Stimulated activated CD8-positive, alpha-beta memory T cell treated with anti-CD3 and anti-CD28 coated beads, Interleukin-7, amount 100 ng/mL, for 24 hours (primary cell): ENCODE measurements around the gene LOXHD1.

Source experiments
- DNase-seq: peaks from one replicate; pipeline ENCODE4 v3.0.0-alpha.2; 2020; ENCODE audit warnings: low read depth

The LOXHD1 gene

DNA sequence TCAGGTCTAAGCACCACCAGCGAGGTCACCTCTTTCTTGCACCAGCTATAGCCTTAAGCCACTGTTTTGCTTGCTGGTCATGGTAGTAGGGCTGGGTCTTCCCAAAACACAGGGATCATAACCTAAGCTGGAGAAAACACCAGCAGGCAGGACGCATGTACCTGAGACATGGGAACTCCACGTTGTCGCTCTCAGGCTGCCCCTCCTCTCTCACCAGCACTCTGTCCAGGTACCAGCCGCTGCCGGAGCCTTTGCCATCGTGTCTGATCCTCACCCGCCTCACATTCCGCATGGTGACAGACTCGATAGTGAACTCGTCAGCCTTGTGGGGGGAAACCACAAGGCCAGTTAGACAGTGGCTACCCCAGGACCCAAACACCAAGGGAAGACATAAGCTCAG, 79.5 kb downstream of the LOXHD1 start:
- DNase-seq: no peak

DNA sequence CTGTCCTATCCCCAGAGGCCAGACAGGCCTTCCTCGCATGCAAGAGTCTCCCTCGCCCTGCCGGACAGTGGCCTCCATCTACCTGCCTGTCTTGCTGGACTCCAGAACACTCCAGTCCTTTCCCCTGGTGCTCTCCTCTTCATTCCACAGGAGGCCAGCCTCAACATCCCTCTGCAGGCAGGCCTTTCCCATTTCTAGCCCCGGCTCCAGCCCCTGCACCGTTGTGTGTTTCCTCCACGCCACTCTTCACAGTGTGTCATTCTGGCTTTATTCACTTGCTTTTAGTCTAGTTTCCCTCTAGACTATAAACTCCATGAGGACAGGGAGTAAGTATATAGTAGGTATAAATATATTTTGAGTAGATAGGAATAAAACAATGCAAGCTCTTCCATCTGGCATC, 81.2 kb downstream of the LOXHD1 start:
- DNase-seq: no peak

DNA sequence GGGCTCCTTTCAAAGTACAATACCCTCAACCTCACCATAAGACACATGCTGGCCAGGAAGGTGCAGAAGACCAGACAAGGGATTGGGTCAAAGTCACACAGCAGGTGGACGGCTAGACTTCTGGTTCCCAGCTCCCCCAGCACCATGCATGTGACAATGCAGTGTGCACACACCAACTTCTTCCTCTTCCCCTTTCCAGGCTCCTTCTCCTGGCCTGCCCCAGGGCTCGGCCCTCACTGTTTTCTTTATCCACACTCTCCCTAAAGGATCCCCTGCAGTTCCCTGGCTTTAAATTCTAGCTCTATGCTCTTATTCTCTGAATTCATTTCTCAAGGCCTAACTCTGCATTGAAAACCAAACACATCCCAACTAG, 82.3 kb downstream of the LOXHD1 start:
- DNase-seq: no peak

DNA sequence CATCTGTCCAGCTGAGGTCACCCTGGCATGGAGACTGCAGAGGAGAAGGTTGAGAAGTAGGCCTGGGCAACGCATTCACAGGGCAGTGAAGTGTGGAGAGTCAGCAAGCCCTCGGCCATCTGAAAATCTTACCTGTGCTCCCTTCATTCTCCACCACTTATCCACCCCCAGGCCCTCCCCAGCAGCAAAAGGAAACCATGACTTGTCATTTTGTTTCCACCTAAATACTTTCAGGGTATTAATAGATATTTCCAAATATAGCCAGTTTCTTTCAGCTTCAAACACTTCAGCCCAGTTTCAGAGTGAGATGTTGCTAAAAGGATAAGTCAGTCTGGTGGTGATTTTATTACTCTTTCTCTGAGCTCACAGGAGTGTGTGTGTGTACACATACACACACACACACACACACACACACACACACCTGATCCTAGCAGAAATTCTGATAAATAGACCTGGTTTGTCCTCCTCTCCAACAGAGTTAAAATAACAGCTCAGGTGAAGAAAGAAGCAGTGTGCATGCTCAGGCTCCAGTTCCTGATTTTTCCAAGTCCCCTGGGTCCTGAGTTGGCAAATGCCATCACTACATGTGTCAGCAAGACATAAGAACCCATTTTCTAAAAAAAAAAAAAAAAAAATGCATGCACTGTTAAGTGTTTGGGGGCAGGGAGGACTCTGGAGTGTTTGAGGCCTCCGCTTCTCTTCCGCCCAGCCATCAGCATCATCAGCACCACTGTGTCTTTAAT, 82.8 kb downstream of the LOXHD1 start:
- no peak for DNase-seq

DNA sequence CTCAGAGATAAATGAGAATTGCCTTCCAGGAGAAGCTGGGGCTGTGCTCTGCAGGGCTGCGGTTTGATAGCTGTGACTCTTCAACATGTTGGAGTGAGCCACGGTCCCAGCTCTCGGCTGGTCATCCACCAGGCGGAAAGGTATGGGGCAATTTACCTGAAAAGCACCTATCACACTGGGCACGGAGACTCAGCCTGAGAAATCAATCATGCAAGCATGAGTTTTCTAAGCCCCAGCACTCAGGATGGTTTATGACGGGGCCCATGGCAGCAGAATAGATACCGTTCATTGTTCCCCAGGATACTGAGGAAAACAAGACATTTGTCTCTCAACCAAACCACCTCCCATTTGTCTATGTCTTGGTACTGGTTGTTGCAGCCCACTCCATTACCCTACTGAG, 83.9 kb downstream of the LOXHD1 start:
- no peak for DNase-seq

DNA sequence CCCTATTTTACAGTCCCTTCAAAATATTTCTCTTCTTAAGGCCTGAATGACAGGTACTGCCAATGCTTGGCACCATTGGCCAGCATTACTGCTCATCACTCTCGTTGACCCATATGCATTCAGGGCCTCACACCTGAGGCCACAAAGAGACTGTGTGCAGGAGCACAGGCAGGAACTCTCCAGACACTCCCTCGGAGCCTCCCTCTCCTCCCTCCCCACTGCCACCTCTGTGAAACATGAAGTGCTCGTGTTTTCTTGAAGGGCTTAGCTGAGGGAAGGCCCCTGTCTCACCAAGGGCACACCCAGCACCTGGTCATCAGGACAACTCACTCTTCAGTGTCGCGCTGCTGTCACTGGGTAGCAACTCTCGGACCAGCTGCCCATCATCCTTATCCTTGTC, 85.3 kb downstream of the LOXHD1 start:
- no peak for DNase-seq

DNA sequence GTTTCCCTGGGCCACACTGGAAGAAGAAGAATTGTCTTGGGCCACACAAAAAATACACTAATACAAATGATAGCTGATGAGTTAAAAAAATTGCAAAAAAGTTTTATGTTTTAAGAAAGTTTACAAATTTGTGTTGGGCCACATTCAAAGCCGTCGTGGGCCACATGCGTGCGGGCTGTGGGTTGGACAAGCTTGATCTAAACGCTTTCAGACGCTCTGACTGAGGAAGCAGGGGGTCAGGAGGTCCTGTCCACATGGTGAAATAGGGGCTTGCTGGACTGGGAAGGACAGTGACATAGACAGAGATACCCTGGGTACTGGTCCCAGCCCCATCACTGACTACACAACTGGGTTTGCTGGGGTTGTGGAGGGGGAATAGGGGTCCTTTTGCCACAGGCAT, 86.4 kb downstream of the LOXHD1 start:
- no peak for DNase-seq

DNA sequence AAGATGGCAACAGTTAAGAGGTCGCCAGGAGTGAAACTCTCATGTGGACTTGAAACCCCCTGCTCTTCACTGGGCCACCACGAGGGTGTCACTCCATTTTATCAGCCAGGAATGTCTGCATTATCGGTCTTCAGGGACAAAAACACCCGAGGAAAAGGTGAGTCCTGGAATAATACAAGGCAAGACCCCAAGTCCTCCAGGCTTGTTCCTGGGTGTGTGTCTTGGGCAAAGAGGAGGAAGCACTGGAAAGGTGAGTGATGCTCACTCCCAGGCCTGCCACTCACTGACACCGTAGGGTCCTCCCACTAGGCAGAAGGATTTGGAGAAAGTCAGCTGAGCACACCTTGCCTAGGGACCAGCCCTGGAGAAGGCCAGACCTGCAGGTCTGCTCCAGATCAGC, 86.9 kb downstream of the LOXHD1 start:
- DNase-seq: no peak

DNA sequence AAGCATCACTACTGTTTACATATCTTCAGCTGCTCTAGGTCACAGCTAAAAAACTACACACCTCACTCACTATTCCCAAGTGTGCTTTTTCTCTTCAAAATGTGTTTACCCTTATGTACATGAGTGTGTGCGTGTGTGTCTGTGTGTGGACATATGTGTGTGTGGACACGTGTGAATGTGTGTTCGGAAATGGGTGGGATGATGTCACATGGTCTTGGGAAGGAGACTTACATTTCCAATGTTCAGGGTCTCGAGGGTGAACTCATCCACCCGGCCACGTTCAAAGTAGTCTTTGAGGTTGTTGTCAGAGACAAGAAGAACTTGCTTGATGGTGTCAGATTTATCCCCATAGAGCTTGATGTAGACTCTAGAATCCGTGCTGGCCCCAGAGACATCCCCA, 87.8 kb downstream of the LOXHD1 start:
- DNase-seq: no peak

DNA sequence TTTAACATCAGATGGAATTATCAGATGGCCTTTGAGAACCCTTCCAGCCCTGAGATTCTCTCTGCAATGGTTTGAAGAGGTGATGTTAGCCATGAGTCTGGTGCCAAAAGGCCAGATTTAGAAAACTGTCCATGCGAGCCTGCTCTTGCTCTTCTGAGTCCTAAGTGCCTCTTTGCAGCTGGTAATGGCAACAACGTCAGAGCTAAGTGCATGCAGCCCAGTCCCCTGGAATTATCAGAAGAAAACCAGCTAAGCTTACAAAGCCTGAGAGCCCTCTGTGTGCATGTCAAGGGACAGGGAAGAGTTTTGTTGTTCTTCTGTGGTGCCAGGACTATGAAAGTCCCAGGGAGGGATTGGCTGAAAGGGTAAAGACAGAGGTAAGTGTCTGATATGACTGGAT, 89.8 kb downstream of the LOXHD1 start:
- DNase-seq: no peak

DNA sequence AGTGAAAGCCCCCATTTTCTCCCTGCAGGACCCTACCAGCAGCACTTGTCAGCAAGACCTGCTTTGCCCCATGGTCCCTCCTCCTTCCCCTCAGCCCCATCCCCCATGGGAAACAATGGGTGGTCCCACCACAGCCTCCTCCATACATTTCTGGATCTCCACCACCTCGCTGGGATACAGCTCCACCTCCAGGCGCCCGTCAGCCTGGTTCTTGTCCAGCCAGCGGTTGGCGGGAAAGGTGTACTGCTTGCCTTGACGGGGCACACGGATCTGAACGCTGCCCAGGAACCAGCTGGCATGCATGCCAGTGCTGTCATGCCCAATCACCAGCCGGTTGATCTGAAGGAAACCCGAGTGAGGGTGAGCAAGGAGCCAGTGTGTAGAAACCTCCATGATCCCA, 90.9 kb downstream of the LOXHD1 start:
- no peak for DNase-seq

DNA sequence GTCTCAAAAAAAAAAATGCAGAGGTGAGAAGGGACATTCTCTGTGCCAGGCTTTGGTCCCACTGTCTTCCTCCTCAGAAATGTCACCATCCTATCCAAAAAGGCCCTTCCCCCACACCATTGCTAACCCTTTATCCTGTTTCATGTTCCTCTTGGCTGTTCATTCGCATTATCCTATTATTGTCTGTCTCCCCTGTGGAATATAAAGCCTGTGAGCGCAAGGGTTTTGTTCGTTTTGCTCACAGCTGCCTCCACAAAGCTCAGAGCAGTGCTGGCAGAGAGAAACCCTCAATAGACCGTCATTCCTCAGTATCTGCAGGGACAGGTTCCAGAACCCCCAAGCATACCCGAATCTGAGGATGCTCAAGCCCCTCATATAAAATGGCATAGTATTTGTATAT, 91.8 kb downstream of the LOXHD1 start:
- DNase-seq: no peak

DNA sequence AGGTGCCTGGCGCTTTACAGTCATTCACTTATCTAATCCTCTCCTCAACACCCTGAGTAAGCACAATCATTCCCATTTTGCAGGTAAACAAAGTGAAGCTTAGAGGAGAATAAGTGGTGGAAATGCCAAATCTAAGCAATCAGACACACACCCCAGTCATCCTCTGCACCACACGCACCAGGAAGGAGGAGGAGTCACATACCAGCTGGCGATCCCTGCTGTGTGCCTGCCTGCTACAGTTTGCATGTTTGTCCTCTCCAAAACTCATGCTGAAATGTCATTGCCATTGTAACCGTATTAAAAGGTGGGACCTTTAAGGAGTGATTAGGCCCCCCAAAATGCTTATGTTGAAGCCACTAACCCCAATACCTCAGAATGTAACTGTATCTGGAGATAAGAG, 93.7 kb downstream of the LOXHD1 start:
- DNase-seq: no peak

DNA sequence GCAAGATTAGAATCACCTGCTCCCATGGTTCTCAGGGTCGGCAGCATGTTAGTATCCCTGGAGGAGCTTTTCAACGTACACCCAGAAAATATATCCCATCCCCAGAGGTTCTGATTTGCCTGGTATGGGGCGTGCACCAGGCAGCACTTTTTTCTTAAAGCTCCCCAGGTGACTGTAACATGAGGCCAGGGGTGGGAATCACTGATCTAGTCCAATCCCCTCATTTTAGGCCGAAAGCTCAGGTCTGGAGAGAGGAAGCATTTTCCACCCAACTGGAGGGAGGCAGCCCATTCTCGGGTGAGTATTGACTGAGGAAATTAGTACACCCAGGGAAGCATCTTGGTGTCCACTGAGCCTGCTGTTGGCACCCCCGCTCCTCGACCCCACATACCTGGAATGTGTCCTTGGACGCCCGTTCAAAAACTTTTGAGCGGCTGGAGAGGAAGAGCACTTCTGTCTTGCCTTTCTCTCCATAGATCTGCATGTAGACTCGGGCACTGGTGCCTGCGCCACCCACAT, 94.3 kb downstream of the LOXHD1 start:
- no peak for DNase-seq

DNA sequence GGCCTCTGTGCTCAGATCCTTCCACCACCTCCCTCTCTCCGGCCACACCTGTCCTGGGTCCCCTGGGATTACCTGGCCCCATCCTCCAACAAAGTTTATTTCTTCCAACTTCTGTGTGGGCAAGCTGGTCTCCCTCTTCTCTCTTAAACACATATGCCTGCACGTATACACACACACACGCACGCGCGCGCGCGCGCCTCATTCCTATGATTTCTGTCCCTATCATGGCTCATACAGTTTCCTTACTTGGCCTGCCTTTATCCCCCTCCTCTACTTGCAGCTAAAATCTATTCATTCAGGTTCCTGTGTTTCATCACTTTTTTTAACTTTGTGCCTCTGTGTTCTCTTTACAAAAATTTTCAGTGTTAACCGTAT, 96.4 kb downstream of the LOXHD1 start:
- DNase-seq: no peak

DNA sequence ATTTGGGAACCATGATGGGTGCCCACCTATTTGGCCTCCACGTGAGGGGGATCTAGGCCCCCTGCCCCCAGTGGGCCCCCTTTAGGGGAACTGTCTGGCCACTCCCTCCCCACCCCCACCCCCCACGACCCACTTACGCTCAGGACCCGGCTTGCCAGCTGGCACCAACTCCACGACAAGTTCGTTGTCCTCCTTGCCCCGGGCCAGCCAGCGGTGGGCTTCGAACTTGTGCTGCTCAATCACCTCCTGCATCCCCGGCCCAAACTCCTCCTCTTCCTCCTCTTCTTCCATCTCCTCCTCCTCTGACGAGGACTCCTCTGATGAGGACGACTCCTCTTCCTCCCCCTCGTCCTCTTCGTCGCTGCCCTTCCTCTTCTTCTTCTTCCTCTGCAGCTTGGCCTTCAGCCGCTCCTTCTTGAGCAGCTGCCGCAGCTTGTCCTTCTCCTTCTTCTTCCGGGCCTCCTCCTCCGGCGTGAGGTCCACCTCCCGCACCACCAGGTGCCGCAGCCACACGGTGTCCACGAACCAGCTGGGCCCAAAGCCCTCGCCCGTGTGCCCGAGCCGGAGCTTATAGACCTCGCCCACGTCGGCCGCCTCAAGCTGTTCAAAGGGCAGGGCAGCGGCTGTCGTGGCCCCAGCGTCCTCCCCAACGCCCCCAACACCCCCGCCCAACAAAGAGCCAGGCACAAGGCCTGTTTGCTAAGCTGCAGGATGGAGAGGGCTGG, 96.9 kb downstream of the LOXHD1 start:
- DNase-seq: no peak

DNA sequence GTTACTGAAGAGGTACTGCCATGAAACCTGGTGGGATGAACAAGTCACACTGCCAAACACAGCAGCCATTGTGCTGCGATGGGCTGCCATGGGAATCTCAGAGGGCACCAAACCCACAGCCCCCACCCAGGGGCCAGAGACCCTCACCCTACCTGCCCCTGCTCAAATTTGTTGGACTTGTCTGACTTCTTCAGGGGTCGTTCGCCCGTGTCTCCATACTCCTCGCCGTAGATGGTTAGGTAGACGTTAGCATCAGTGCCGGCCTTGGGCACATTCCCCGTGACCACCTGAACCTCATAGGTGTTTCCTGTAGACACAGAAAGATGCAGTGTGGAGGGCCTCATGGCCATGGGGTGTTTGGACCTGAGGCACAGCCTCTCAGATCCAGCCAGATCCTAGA, 97.7 kb downstream of the LOXHD1 start:
- DNase-seq: no peak

DNA sequence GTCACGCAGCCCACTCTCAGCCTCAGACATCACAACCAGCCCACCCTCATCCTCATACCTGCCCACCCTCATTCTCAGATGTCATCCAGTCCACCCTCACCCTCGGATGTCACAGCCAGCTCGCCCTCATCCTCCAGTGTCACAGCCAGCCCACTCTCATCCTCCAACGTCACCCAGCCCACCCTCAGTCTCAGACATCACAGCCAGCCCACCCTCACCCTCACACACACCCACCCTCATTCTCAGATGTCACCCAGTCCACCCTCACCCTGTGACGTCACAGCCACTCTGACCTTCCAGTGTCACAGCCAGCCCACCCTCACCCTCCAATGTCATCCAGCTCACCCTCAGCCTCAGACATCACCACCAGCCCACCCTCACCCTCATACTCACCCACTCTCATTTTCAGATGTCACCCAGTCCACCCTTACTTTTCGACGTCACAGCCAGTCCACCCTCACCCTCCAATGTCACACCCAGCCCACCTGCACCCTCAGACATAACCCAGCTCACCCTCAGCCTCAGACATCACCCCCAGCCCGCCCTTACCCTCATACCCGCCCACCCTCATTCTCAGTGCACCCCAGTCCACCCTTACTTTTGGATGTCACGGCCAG, 100.3 kb downstream of the LOXHD1 start:
- no peak for DNase-seq

DNA sequence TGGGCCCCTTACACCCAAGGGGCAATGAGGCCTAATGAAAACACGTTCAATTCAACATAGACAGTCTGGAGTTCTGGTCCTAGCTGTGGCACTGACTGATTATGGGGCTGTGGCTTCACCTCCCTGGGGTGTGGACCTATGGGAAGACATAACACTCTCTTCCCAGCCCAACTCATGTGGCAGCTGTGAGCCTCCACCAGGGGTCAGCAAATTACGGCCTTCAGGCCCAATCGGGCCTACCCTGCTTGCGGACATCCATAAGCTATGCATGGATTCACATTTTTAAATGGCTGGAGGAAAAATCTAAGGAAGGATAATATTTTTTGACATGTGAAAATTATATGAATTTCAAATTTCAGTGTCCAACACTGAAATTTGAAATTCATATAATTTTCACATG, 101.3 kb downstream of the LOXHD1 start:
- DNase-seq: no peak

DNA sequence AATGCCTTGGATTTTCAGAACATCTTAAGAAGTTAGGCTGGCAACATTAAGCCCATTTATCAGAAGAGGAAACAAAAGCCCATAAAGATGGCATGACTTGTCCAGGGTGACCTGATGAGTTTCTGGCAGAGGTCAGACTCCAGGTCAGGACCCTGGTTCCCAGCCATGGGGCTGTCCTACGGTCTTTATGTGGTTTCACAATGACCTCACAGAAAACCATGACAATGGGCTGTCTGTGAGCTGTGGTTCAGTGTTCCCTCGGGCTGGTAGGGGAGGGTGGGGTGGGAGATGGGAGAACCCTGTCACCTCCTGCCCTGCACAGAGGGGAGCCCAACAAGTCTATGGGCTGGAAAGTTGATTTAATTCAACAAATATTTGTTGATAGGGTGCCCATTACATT, 101.8 kb downstream of the LOXHD1 start:
- no peak for DNase-seq

DNA sequence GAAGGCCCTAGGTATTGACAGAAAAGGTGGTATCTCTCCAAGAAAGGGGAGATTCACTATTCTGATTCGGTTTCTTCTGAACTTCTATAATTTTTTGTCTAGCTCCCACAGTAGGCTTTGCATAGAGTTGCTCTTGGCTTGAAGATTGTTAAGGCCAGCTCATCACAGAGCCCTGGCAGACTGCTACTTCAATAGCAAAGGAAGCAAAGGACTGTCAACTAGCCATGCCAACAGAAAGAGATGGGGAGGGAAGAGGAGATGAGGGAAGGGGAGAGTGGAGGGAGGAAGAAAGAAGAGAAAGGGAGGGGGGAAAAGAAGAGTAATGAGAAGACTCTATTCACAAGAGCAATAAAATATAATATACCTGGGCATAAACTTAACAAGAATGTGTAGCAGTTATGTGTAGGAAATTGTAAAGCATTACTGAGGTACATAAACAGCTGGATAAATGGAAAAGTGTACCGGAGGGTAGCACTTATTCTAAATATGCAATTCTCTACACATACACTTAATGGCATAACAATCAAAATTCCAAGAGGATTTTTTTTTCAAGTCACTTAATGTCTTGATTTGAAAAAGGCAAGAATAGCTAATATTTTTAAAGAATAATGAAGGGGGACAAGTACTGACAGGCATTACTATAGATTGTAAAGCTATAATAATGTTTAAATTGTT, 102.5 kb downstream of the LOXHD1 start:
- no peak for DNase-seq

DNA sequence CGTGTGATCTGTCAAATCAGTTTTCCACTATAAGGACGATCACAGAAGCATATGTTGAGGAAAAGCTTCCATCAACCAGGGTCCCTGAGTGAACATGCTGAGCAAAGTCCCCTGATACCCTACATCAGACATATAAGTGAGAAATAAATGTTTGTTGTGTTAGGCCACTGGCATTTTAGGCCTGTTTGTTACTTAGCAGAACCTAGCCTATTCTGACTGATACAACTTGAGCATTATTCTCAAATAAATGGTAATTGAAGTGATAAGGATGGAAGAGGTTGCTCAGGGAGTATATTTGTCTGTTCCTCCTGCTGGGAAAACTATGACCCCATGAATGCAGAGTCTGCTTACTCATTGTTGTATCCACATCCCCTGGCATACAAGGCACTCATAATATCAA, 106.4 kb downstream of the LOXHD1 start:
- no peak for DNase-seq

DNA sequence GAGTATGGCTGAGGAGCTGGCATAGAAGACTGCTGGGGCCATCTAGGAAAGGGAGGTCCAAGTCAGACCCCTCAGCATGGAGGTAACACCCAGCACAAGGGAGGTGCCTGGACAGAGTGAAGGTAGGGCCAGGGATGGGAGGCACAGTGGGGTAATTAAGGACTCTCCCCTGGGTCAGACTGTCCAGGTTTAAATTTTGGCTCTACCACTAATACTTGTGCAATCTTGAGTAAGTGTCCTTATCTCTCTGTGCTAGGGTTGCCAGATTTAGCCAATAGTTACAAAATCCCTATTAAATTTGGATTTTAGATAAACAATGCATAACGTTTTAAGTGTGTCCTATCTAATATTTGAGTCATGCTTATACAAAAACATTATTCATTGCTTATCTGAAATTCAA, 109.5 kb downstream of the LOXHD1 start:
- DNase-seq: no peak
